K562 (cell line): ENCODE results near the gene PTPRC. TPM values are rescaled to one million over a fixed set of nuclear protein-coding genes. Genes with fewer than 3 reads are reported as not detected.

Experiments used
- ATAC-seq: fragments of 200-7000 bp; cut with Tn5 transposase; 3 replicates; pipeline ENCODE4 v1.9.1; 2020; ENCODE audit warnings: moderate library complexity
- BruUV-seq: library from RNA; stranded (reverse); fragments of 400-500 nt; replicated peaks from 2 replicates; lab custom pipeline; 2021; lab: Mats Ljungman, UMichigan
- CTCF ChIA-PET: fragments of 300-600 bp; formaldehyde crosslinking; extraction: SDS; loops from one replicate; lab custom pipeline; 2021; ENCODE audit warnings: low intra/inter-chr PET ratio; lab: Yijun Ruan, JAX
- POLR2A ChIA-PET: fragments of 300-600, 350-650 bp; sonication (Branson Sonifier 250); formaldehyde crosslinking; extraction: SDS; loops from one replicate; lab custom pipeline; 2021; ENCODE audit warnings: antibody characterized with exemption, inconsistent platforms; lab: Yijun Ruan, JAX
- DNase-seq, 4 experiments: peaks; one replicate each; pipeline versions ENCODE4 v3.0.0 to v3.0.0-alpha.2; 2011 to 2018; ENCODE audit warnings: low spot score in 3 of 4, mixed read lengths in 3 of 4; ENCODE audit errors: extremely low read depth in 1 of 4
- FAIRE-seq: peaks from 2 replicates; lab custom pipeline; 2011; peaks lifted over from hg19 to GRCh38; lab: Jason Lieb, UNC
- H2AFZ ChIP-seq: 2 replicates; pipeline ENCODE4 v1.6.0; 2011; ENCODE audit warnings: low read depth, low read length, control low read depth, inconsistent platforms
- H3K27ac ChIP-seq: fragments of 200-600 bp; 3 replicates; pipeline ENCODE4 v1.8.0; 2011; ENCODE audit warnings: low read depth, mild to moderate bottlenecking, control low read depth, inconsistent platforms, low read length, moderate library complexity, mixed read lengths; ENCODE audit errors: extremely low read depth
- H3K27me3 ChIP-seq, 2 experiments: fragments of 300-600 bp in 1 of 2; 2 replicates in 1 of 2; 3 replicates in 1 of 2; pipeline versions ENCODE4 v1.6.0 to v1.8.0; 2011; ENCODE audit warnings: inconsistent platforms in 2 of 2, low read length in 2 of 2, mild to moderate bottlenecking in 1 of 2, mixed read lengths in 1 of 2, moderate library complexity in 1 of 2; ENCODE audit not compliant: control insufficient read depth in 2 of 2, insufficient read depth in 2 of 2
- H3K36me3 ChIP-seq: fragments of 300-600 bp; 3 replicates; pipeline ENCODE4 v1.8.0; 2011; ENCODE audit warnings: mild to moderate bottlenecking, low read length, inconsistent platforms; ENCODE audit not compliant: control insufficient read depth, insufficient read depth
- H3K4me1 ChIP-seq, 2 experiments: fragments of 200-600 bp in 1 of 2; replicated peaks in 1 of 2; 2 replicates in 1 of 2; 3 replicates in 1 of 2; pipeline versions ENCODE4 v1.5.1 to v1.8.0; 2011; ENCODE audit warnings: inconsistent platforms in 2 of 2, low read length in 2 of 2, mild to moderate bottlenecking in 1 of 2, mixed read lengths in 1 of 2, moderate library complexity in 1 of 2; ENCODE audit not compliant: control insufficient read depth in 2 of 2, insufficient read depth in 2 of 2
- H3K4me2 ChIP-seq: 2 replicates; pipeline ENCODE4 v1.6.1; 2011; ENCODE audit warnings: low read length, control low read depth, inconsistent platforms, mixed read lengths; ENCODE audit not compliant: insufficient read depth
- H3K4me3 ChIP-seq: fragments of 200-600 bp; sonication (generic), shearing (Covaris generic); 2 replicates; pipeline ENCODE4 v1.5.1; 2016; ENCODE audit warnings: control low read depth, inconsistent platforms
- H3K79me2 ChIP-seq: fragments of 200-600 bp; 3 replicates; pipeline ENCODE4 v1.8.0; 2011; ENCODE audit warnings: low read length, inconsistent platforms; ENCODE audit not compliant: control insufficient read depth, insufficient read depth
- H3K9ac ChIP-seq, 2 experiments: 2 replicates each; pipeline versions ENCODE4 v1.6.0 to v1.6.1; 2011; ENCODE audit warnings: low read depth in 2 of 2, low read length in 2 of 2, control low read depth in 1 of 2, inconsistent platforms in 1 of 2, mild to moderate bottlenecking in 1 of 2, mixed read lengths in 1 of 2; ENCODE audit not compliant: insufficient read depth in 1 of 2
- H3K9me1 ChIP-seq: one replicate; pipeline ENCODE4 v1.6.0; 2011; ENCODE audit warnings: inconsistent platforms, mild to moderate bottlenecking, low read length, moderate library complexity; ENCODE audit not compliant: control insufficient read depth, insufficient read depth
- H3K9me3 ChIP-seq: replicated peaks from 2 replicates; pipeline ENCODE4 v1.5.1; 2011; ENCODE audit warnings: low read depth, low read length, inconsistent platforms; ENCODE audit not compliant: control insufficient read depth, insufficient read depth
- H4K20me1 ChIP-seq: replicated peaks from 2 replicates; pipeline ENCODE4 v1.6.1; 2011; ENCODE audit warnings: low read length, inconsistent platforms, mixed read lengths; ENCODE audit not compliant: control insufficient read depth, insufficient read depth
- JUN ChIP-seq, 2 experiments: sonication (generic) in 1 of 2; formaldehyde crosslinking in 1 of 2; IDR thresholded peaks; 2 replicates each; pipeline versions ENCODE4 v1.6.1 to v1.8.0; 2012 to 2022; ENCODE audit warnings: borderline replicate concordance in 2 of 2, mild to moderate bottlenecking in 2 of 2, improper control_type of control experiment in 1 of 2, low read depth in 1 of 2, low read length in 1 of 2, missing genetic modification reagents in 1 of 2
- NRF1 ChIP-seq, 2 experiments: fragments of 450-650 bp; IDR thresholded peaks in 1 of 2; conservative IDR thresholded peaks in 1 of 2; 2 replicates each; pipeline ENCODE4 v1.6.1; 2014; ENCODE audit warnings: mild to moderate bottlenecking in 2 of 2
- PHTF2 ChIP-seq: fragments of 250-450 bp; sonication (Bioruptor Pico); IDR thresholded peaks from 2 replicates; pipeline ENCODE4 v1.5.0; 2021; ENCODE audit warnings: mild to moderate bottlenecking
- ZNF316 ChIP-seq: fragments of 450-650 bp; IDR thresholded peaks from 2 replicates; pipeline ENCODE4 v1.6.1; 2016
- ZNF324 ChIP-seq: fragments of 250-450 bp; sonication (Bioruptor Pico); IDR thresholded peaks from 2 replicates; pipeline ENCODE4 v1.4.0; 2020; ENCODE audit warnings: mild to moderate bottlenecking
- ZNF77 ChIP-seq: fragments of 250-450 bp; sonication (Bioruptor Pico); IDR thresholded peaks from 2 replicates; pipeline ENCODE4 v1.5.0; 2020
- WGBS: fragments of 100-300 bp; shearing (Covaris generic); methylation state at CpG from one replicate; pipeline ENCODE4 v1.1.6; 2016; ENCODE audit warnings: low coverage, mixed read lengths; ENCODE audit not compliant: insufficient coverage; ENCODE audit errors: missing lambda C conversion rate; 5-methylcytosine and 5-hydroxymethylcytosine counted together
- in situ Hi-C: fragments of 300-500 bp; cut with MboI; formaldehyde crosslinking; loops from 4 replicates; pipeline ENCODE4 v1.15.0; 2018; ENCODE audit warnings: inconsistent platforms, mixed read lengths
- intact Hi-C: fragments of 100-400 bp; cut with micrococcal nuclease; formaldehyde crosslinking; loops from 2 replicates; pipeline ENCODE4 v1.14.2; 2022
- polyA plus RNA-seq, 8 experiments: library from polyadenylated mRNA; depleted of rRNA in 4 of 8; stranded (reverse) in 5 of 8; unstranded in 3 of 8; fragments of >200 nt; fragmentation: Nextera tagmentation in 2 of 8; fragmentation: Illumina TruSeq in 1 of 8; extraction: Ambion mirVana in 2 of 8; extraction: Trizol in 1 of 8; gene quantifications; 2 replicates each; pipeline versions ENCODE4 v1.2.1 to v1.2.3, GENCODE V29; 2011 to 2014; ENCODE audit warnings: inconsistent platforms in 1 of 8, missing spikeins in 1 of 8
- total RNA-seq, 7 experiments: library from RNA; depleted of rRNA in 6 of 7; stranded (reverse); fragments of >200 nt in 6 of 7; fragmentation: Illumina TruSeq in 2 of 7; extraction: Trizol in 2 of 7; gene quantifications; 2 replicates each; pipeline versions ENCODE4 v1.2.1 to v1.2.3, GENCODE V29; 2011 to 2021; ENCODE audit warnings: low replicate concordance in 1 of 7
- TF ChIP-seq, protein P1 (sequence below): fragments of 450-650 bp; IDR thresholded peaks from 2 replicates; pipeline ENCODE4 v1.6.1; 2016; ENCODE audit warnings: mild to moderate bottlenecking

The PTPRC gene
- total and polyA plus RNA-seq, 9 of the 15 experiments (the other 6 are each of a cell fraction or from before 2014, with no cell fraction given): 7.1 to 107 (median 62.9) TPM

DNA sequence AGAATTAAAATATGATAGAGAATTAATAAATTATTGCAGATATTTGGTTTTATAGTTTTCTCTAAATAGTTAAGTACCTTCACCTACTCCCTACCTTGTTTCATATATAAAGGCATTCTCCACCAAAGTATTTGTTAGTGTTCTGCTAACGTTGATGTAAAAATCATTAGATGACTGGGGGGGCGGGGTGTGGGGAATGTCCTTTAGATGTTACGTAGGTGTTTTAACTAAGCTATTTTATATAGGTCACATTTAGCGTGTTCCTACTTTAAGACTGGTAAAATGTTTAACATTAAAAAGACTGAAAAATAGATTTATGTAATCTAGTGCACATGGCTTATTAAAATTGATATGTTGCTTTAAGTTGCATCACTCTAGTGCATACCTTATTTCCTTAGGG, 48.6 kb downstream of the PTPRC start (continued):
- TF ChIP-seq, protein P1, sequence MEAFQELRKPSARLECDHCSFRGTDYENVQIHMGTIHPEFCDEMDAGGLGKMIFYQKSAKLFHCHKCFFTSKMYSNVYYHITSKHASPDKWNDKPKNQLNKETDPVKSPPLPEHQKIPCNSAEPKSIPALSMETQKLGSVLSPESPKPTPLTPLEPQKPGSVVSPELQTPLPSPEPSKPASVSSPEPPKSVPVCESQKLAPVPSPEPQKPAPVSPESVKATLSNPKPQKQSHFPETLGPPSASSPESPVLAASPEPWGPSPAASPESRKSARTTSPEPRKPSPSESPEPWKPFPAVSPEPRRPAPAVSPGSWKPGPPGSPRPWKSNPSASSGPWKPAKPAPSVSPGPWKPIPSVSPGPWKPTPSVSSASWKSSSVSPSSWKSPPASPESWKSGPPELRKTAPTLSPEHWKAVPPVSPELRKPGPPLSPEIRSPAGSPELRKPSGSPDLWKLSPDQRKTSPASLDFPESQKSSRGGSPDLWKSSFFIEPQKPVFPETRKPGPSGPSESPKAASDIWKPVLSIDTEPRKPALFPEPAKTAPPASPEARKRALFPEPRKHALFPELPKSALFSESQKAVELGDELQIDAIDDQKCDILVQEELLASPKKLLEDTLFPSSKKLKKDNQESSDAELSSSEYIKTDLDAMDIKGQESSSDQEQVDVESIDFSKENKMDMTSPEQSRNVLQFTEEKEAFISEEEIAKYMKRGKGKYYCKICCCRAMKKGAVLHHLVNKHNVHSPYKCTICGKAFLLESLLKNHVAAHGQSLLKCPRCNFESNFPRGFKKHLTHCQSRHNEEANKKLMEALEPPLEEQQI: no peak
- TF ChIP-seq ZNF77 (CRISPR knock-in tag): no peak
- no peak for TF ChIP-seq PHTF2 (CRISPR knock-in tag)

DNA sequence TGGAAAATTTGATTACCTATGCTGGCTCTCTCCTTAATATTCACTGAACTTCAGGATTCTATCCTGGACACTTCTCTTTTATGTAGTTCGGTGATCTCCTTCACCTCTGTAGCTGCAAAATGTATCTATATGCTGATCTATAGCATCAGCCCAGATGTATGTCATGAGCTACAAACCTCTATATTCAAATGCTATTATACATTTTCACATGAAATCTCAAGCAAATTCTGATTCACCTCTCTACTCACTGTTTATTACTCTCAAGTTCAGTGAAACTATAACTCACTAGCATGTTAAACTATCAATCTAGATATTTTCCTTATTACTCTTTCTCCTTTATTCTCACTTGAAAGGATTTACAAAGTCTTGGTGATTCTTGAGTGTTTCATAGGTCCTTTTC, 52.2 kb downstream of the PTPRC start:
- 48% methylated on average over 1 of the region's 1 CpG for WGBS
- intact Hi-C loops: no loop called here
- H3K79me2 ChIP-seq: peaks cover 23% of the 10 kb centered on the region; the same call in 2 of the 3 replicates
- no peak overlapping the region for H2AFZ ChIP-seq
- TF ChIP-seq ZNF316 (no peak), ZNF324 (CRISPR knock-in tag) (no peak), JUN (IDR thresholded peaks at IDR 0.05; ENCODE audit: borderline replicate concordance, low read depth, low read length) (no peak), JUN (CRISPR knock-in tag; IDR thresholded peaks at IDR 0.05; ENCODE audit: borderline replicate concordance) (no peak), NRF1 (conservative IDR thresholded peaks at IDR 0.05 in 1 of 2, IDR thresholded peaks at IDR 0.05 in 1 of 2) (no peak)
- TF ChIP-seq, all 486 proteins: peak for 0
- Histone ChIP-seq H3K9me3 (no peaks in the 10 kb centered on the region), H3K27me3 (no peaks in the 10 kb centered on the region), H3K36me3 (peaks cover 3% of the 10 kb centered on the region; the same call in 2 of the 3 replicates), H3K4me3 (no peak overlapping the region), H3K4me2 (no peak overlapping the region), H3K9me1 (no peaks in the 10 kb centered on the region), H4K20me1 (no peaks in the 10 kb centered on the region), H3K4me1 (no peaks in the 10 kb centered on the region), H3K9ac (no peak overlapping the region), H3K27ac (no peak overlapping the region)
- DNase-seq: no peak
- FAIRE-seq: no peak
- BruUV-seq: no TSS peak
- CTCF ChIA-PET: no interaction called here
- ATAC-seq: no peak
- POLR2A ChIA-PET: interaction anchor here (0.7 kb wide), 1 partner anchor 1793 kb away, joined by 4 read pairs; no protein-coding TSS in a partner anchor
- in situ Hi-C loops: no loop called here
